NCI-H2081 treated with DMSO at 0.1 percent for 48 hours (cell line): ENCODE measurements around the gene ANKRD28.
"Not testable (repeated sequence)": the region's sequence is repeated elsewhere in the genome, so short reads cannot be mapped to it uniquely, and the experiment has no call there.

ENCODE experiments used
- DNase-seq: peaks from one replicate; lab custom pipeline; 2025; lab: John Stamatoyannopoulos, UW

The ANKRD28 gene

GRCh38 chr3:15769256-15769915, 28.4 kb downstream of the ANKRD28 start:
- DNase-seq, result no peak

- peak; percentile 42 for DNase-seq
These were observed 29.1 kb downstream of the ANKRD28 start for GRCh38 chr3:15768421-15769255.

- no peak for DNase-seq
These were observed 31.4 kb downstream of the ANKRD28 start for GRCh38 chr3:15766406-15766805.

GRCh38 chr3:15758295-15758694, 39.5 kb downstream of the ANKRD28 start:
- DNase-seq, result no peak

- no peak for DNase-seq
These were observed 40.0 kb downstream of the ANKRD28 start for GRCh38 chr3:15757824-15758223.

- DNase-seq, result no peak
These were observed 41.3 kb downstream of the ANKRD28 start for GRCh38 chr3:15756505-15756904.

GRCh38 chr3:15755780-15756179, 42.0 kb downstream of the ANKRD28 start:
- no peak for DNase-seq

GRCh38 chr3:15755181-15755580, 42.6 kb downstream of the ANKRD28 start:
- DNase-seq, result no peak

- DNase-seq, result no peak
These were observed 43.7 kb downstream of the ANKRD28 start for GRCh38 chr3:15754047-15754446.

GRCh38 chr3:15753056-15753710, 44.6 kb downstream of the ANKRD28 start:
- DNase-seq, result no peak

GRCh38 chr3:15750879-15751278, 46.9 kb downstream of the ANKRD28 start:
- DNase-seq, result no peak

- DNase-seq, result no peak
These were observed 47.6 kb downstream of the ANKRD28 start for GRCh38 chr3:15750143-15750542.

GRCh38 chr3:15745896-15746295, 51.9 kb downstream of the ANKRD28 start:
- not testable (repeated sequence) for DNase-seq

GRCh38 chr3:15744176-15744575, 53.6 kb downstream of the ANKRD28 start:
- DNase-seq, result no peak

GRCh38 chr3:15743587-15744009, 54.2 kb downstream of the ANKRD28 start:
- DNase-seq, result no peak

- DNase-seq, result not testable (repeated sequence)
These were observed 55.5 kb downstream of the ANKRD28 start for GRCh38 chr3:15742236-15742635.

- DNase-seq, result not testable (repeated sequence)
These were observed 59.2 kb downstream of the ANKRD28 start for GRCh38 chr3:15738616-15739005.

- no peak for DNase-seq
These were observed 66.8 kb downstream of the ANKRD28 start for GRCh38 chr3:15731024-15731423.

GRCh38 chr3:15728766-15729165, 69.0 kb downstream of the ANKRD28 start:
- no peak for DNase-seq

GRCh38 chr3:15726881-15727280, 70.9 kb downstream of the ANKRD28 start:
- DNase-seq, result no peak

GRCh38 chr3:15726043-15726442, 71.7 kb downstream of the ANKRD28 start:
- no peak for DNase-seq

GRCh38 chr3:15724446-15724845, 73.3 kb downstream of the ANKRD28 start:
- no peak for DNase-seq

- DNase-seq, result no peak
These were observed 74.2 kb downstream of the ANKRD28 start for GRCh38 chr3:15723624-15723884.
